CD4-positive, CD25-positive, alpha-beta regulatory T cell (primary cell): Measurements from ENCODE around the gene CDK8. TPM values are rescaled to one million over a fixed set of nuclear protein-coding genes. Genes with fewer than 3 reads are reported as not detected.
A peak's percentile ranks its signal among the peaks of the same experiment; 100 is the strongest.

Experiments used
- ATAC-seq, 2 donors: fragments of 150-1000 bp; cut with Tn5 transposase; one replicate each; pipeline ENCODE4 v1.10.0; 2021; ENCODE audit warnings: low read depth in 2 of 2, moderate number of reproducible peaks in 2 of 2, moderate library complexity in 1 of 2
- DNase-seq, 3 donors: peaks; one replicate each; pipeline versions ENCODE4 v3.0.0 to v3.0.0-alpha.2; 2012 to 2022; ENCODE audit warnings: mixed read lengths in 1 of 3
- H3K27ac ChIP-seq: one replicate; pipeline ENCODE4 v1.7.0; 2013; ENCODE audit warnings: mild to moderate bottlenecking, low read length; ENCODE audit not compliant: insufficient read depth, poor library complexity, severe bottlenecking
- H3K27me3 ChIP-seq: one replicate; pipeline ENCODE4 v1.7.0; 2013; ENCODE audit warnings: low read length; ENCODE audit not compliant: control insufficient read depth, insufficient read depth
- H3K36me3 ChIP-seq: one replicate; pipeline ENCODE4 v1.7.0; 2013; ENCODE audit warnings: mild to moderate bottlenecking, low read length, moderate library complexity; ENCODE audit not compliant: control insufficient read depth, insufficient read depth
- H3K4me1 ChIP-seq: 2 replicates; pipeline ENCODE4 v1.7.0; 2013; ENCODE audit warnings: mild to moderate bottlenecking, low read length; ENCODE audit not compliant: insufficient read depth, control insufficient read depth, poor library complexity, severe bottlenecking
- H3K4me3 ChIP-seq: one replicate; pipeline ENCODE4 v1.7.0; 2013; ENCODE audit warnings: low read depth, mild to moderate bottlenecking, low read length, moderate library complexity
- H3K9me3 ChIP-seq, 2 experiments: 1 replicate in 1 of 2; 2 replicates in 1 of 2; pipeline ENCODE4 v1.7.0; 2013; ENCODE audit warnings: low read length in 2 of 2, mild to moderate bottlenecking in 1 of 2, moderate library complexity in 1 of 2; ENCODE audit not compliant: control insufficient read depth in 2 of 2
- H3K27ac Mint-ChIP-seq, 3 donors: one replicate each; pipeline ENCODE4 v1.8.0; 2020 to 2022; ENCODE audit warnings: mild to moderate bottlenecking in 3 of 3, mixed read lengths in 3 of 3, moderate library complexity in 2 of 3
- H3K27me3 Mint-ChIP-seq: one replicate; pipeline ENCODE4 v1.8.0; 2022; ENCODE audit warnings: mild to moderate bottlenecking, mixed read lengths
- H3K36me3 Mint-ChIP-seq: one replicate; pipeline ENCODE4 v1.8.0; 2020; ENCODE audit warnings: mixed read lengths
- H3K4me1 Mint-ChIP-seq, 4 donors: one replicate each; pipeline ENCODE4 v1.8.0; 2020 to 2022; ENCODE audit warnings: mixed read lengths in 4 of 4, mild to moderate bottlenecking in 1 of 4
- H3K4me3 Mint-ChIP-seq, 4 donors: one replicate each; pipeline ENCODE4 v1.8.0; 2020 to 2022; ENCODE audit warnings: mild to moderate bottlenecking in 4 of 4, mixed read lengths in 4 of 4, moderate library complexity in 3 of 4
- H3K9me3 Mint-ChIP-seq, 7 donors: one replicate each; pipeline ENCODE4 v1.8.0; 2020 to 2022; ENCODE audit warnings: mixed read lengths in 7 of 7, mild to moderate bottlenecking in 3 of 7, moderate library complexity in 2 of 7
- polyA plus RNA-seq, 4 donors: library from polyadenylated mRNA; unstranded; fragments of 300-500 nt; fragmentation: Illumina TruSeq; gene quantifications; one replicate each; pipeline ENCODE4 v1.2.3, GENCODE V29; 2021
- total RNA-seq: library from RNA; stranded (reverse); gene quantifications from one replicate; pipeline ENCODE4 v1.2.3, GENCODE V29; 2022

Gene CDK8
- total and polyA plus RNA-seq, 5 donors from 2014 or later = 4.0 to 10.1 (median 4.7) TPM

DNA sequence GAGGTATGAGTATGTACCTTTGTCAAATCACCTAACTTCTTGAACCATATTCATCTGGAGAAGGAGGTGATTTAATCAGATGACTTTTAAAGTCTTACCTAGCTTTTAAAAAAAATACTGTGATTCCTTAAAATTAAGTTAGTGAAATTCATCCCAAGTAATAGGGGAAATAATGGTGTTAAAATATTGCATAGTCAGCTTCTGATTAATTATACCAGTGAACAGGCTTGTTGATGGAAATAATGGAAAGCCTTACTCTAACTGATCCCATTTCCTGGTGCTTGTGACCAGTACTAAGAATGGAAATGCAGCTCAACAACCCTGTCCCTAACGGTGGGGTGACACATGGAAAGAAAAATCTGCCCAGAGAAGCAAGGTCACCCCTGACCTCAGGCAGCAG lies 130.7 kb downstream of the CDK8 start:
- DNase-seq = no peak
- no peak overlapping the region for H3K4me3 ChIP-seq
- no peaks in the 10 kb centered on the region for H3K9me3 ChIP-seq
- H3K27me3 ChIP-seq = no peaks in the 10 kb centered on the region
- H3K4me1 ChIP-seq = no peaks in the 10 kb centered on the region
- H3K27ac ChIP-seq = no peak overlapping the region
- no peak overlapping the region for H3K27ac Mint-ChIP-seq
- peaks cover 18% of the 10 kb centered on the region for H3K36me3 ChIP-seq
- H3K4me3 Mint-ChIP-seq = no peak overlapping the region
- H3K36me3 Mint-ChIP-seq = peaks cover 25% of the 10 kb centered on the region
- peaks cover 4 to 18% (median 6%) of the 10 kb centered on the region in 4 donors for H3K4me1 Mint-ChIP-seq
- H3K9me3 Mint-ChIP-seq = no peaks in the 10 kb centered on the region
- ATAC-seq = no peak
- no peaks in the 10 kb centered on the region for H3K27me3 Mint-ChIP-seq

DNA sequence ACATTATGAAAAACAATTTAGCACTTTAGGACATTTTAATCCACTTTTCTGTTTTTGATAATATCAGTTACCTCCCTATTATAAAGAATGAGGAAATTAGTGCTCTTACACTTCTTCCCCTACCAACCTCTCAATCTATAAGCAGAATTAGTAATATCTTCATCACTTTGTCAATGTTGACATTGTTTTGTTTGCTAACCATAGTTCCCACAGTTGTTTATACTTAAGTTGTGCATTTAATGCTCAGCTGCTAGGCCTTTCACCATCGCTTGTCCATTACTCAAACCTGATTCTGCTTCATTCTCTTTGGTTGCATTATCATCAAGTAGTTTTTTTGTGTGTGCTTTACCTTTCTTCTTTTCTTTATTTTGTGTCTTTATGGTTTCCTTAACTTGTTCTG lies 132.1 kb downstream of the CDK8 start:
- DNase-seq (no peak), ATAC-seq (no peak)
- Histone ChIP-seq H3K4me3 (no peak overlapping the region), H3K4me1 (no peaks in the 10 kb centered on the region), H3K9me3 (no peaks in the 10 kb centered on the region), H3K27me3 (no peaks in the 10 kb centered on the region), H3K27ac (no peak overlapping the region), H3K36me3 (peaks cover 18% of the 10 kb centered on the region)
- no peak overlapping the region for H3K4me3 Mint-ChIP-seq
- H3K36me3 Mint-ChIP-seq = peaks cover 30% of the 10 kb centered on the region
- no peaks in the 10 kb centered on the region for H3K9me3 Mint-ChIP-seq
- H3K4me1 Mint-ChIP-seq = peaks cover 0 to 10% (median 4%) of the 10 kb centered on the region in 4 donors
- H3K27me3 Mint-ChIP-seq = no peaks in the 10 kb centered on the region
- no peak overlapping the region for H3K27ac Mint-ChIP-seq

DNA sequence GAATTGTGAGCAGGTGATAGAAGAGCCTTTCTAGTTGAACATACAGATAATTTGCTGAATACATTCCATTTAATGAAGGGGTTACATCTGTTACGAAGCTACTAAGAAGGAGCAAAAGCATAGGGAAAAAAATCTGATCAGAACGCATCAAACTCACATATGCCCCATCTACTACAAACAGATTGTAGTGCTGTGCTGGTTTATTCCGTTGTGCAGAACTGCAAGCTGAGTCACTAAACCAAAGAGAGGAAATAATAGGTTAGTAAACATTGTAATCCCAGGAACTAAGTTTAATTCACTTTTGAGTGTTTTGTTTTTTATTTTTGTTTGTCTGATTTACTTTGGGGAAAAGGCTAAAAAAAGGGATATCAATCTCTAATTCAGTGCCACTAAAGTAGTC lies 136.3 kb downstream of the CDK8 start:
- Histone ChIP-seq H3K27ac (no peak overlapping the region), H3K4me1 (no peaks in the 10 kb centered on the region), H3K4me3 (no peak overlapping the region), H3K36me3 (peaks cover 17% of the 10 kb centered on the region), H3K27me3 (no peaks in the 10 kb centered on the region), H3K9me3 (no peaks in the 10 kb centered on the region)
- Mint-ChIP-seq H3K9me3 (no peaks in the 10 kb centered on the region), H3K27ac (peak overlapping the region in 1 of 3 donors; percentile 9), H3K4me1 (peaks cover 0 to 8% (median 0%) of the 10 kb centered on the region in 4 donors), H3K4me3 (no peak overlapping the region), H3K27me3 (no peaks in the 10 kb centered on the region), H3K36me3 (peaks cover 31% of the 10 kb centered on the region)
- ATAC-seq = no peak
- DNase-seq = no peak

DNA sequence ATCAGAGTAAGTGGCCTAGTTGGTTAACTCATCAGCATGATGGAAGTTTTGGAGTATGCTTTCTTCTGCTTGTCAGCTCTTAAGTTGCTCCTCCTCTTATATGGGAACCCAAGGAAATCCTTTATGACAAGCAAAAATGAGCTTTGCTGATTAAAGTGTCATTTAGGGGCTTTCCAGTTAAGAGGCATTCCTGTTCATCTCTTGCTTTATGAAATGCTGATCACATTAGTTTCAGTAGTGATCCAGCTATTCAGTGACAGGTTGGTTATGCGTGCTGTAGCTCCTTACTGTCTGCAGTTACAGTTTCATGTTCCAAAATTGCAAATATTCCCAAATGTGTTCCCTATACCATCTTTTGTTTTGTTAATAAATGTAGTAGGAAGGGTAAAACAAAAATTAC lies 146.6 kb downstream of the CDK8 start:
- Histone ChIP-seq H3K4me1 (no peaks in the 10 kb centered on the region), H3K4me3 (no peak overlapping the region), H3K9me3 (no peaks in the 10 kb centered on the region), H3K36me3 (peaks cover 29% of the 10 kb centered on the region), H3K27me3 (no peaks in the 10 kb centered on the region), H3K27ac (no peak overlapping the region)
- Mint-ChIP-seq H3K27ac (no peak overlapping the region), H3K9me3 (no peaks in the 10 kb centered on the region), H3K27me3 (no peaks in the 10 kb centered on the region), H3K4me3 (no peak overlapping the region), H3K36me3 (peaks cover 33% of the 10 kb centered on the region), H3K4me1 (no peaks in the 10 kb centered on the region)
- DNase-seq = no peak
- no peak for ATAC-seq

DNA sequence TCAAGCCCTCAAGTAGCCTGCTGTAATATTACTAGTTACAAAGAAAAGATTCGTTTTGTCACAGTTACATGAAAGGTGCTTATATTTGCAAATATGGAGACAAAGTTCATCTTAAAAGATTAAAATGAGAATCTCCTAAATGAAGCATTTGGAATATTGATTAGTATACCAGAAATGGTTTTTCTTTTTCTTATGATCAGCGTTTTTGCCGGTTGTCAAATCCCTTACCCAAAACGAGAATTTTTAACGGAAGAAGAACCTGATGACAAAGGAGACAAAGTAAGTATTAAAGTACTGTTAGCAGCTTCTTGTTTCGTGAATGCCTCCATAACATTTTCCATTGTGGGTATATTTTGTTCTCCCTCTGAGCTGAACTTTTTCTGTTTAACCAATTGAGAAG lies 147.1 kb downstream of the CDK8 start:
- peaks cover 36% of the 10 kb centered on the region for H3K36me3 Mint-ChIP-seq
- H3K27me3 Mint-ChIP-seq = no peaks in the 10 kb centered on the region
- Histone ChIP-seq H3K9me3 (no peaks in the 10 kb centered on the region), H3K27me3 (no peaks in the 10 kb centered on the region), H3K4me1 (no peaks in the 10 kb centered on the region), H3K36me3 (peaks cover 29% of the 10 kb centered on the region), H3K4me3 (no peak overlapping the region), H3K27ac (no peak overlapping the region)
- H3K9me3 Mint-ChIP-seq = no peaks in the 10 kb centered on the region
- no peak for ATAC-seq
- DNase-seq = no peak
- peaks cover 0 to under 1% (median 0%) of the 10 kb centered on the region in 4 donors for H3K4me1 Mint-ChIP-seq
- H3K4me3 Mint-ChIP-seq = no peak overlapping the region
- no peak overlapping the region for H3K27ac Mint-ChIP-seq

DNA sequence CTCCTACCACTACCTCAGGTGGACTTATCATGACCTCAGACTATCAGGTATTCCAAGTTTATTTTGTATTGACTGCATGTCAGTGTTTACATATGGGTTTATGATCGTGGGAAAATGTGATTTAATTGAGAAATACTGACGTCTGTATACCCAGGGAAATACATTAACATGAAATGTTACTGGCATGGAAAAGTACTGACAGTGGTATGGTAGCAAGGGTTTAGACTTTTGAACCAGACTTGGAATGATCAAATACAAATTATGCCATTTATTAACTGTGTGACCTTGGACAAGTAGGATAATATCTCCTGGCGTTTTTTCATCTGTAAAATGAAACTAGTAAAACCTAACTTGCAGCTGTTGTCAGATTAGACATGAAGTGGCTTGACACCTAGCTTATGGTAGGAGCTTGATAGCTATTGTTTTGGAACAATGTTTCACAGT lies 147.7 kb downstream of the CDK8 start:
- Histone ChIP-seq H3K36me3 (peaks cover 29% of the 10 kb centered on the region), H3K9me3 (no peaks in the 10 kb centered on the region), H3K4me1 (no peaks in the 10 kb centered on the region), H3K27me3 (no peaks in the 10 kb centered on the region), H3K27ac (no peak overlapping the region), H3K4me3 (no peak overlapping the region)
- Mint-ChIP-seq H3K4me3 (no peak overlapping the region), H3K27me3 (no peaks in the 10 kb centered on the region), H3K9me3 (no peaks in the 10 kb centered on the region), H3K36me3 (peaks cover 42% of the 10 kb centered on the region), H3K27ac (no peak overlapping the region), H3K4me1 (peaks cover 0 to 6% (median 0%) of the 10 kb centered on the region in 4 donors)
- no peak for ATAC-seq
- no peak for DNase-seq

DNA sequence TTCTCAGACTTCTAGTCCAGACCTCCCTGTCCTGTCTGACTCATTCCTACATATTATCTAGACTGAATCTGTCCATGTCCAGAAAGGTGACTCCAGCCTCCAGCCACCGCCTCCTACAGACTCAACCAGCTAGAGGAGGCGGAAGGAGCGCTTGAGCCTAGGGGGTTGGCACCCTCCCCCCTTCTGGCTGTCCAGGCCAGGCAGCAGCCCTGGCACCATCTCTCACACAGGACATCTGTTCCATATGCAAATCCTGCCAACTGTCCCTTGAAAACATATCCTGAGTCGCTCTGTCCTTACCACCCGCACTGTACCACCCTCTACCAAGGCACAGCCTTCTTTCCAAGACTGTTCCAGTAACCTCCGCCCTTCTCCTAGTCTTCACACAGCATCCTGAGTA lies 152.9 kb downstream of the CDK8 start:
- Histone ChIP-seq H3K9me3 (no peaks in the 10 kb centered on the region), H3K4me1 (no peaks in the 10 kb centered on the region), H3K27ac (no peak overlapping the region), H3K27me3 (no peaks in the 10 kb centered on the region), H3K36me3 (peaks cover 13% of the 10 kb centered on the region), H3K4me3 (no peak overlapping the region)
- Mint-ChIP-seq H3K36me3 (peaks cover 42% of the 10 kb centered on the region), H3K4me1 (peaks cover 0 to 7% (median 3%) of the 10 kb centered on the region in 4 donors), H3K27ac (no peak overlapping the region), H3K9me3 (peaks cover 0 to 2% (median 0%) of the 10 kb centered on the region in 7 donors), H3K27me3 (no peaks in the 10 kb centered on the region), H3K4me3 (peak overlapping the region in 1 of 4 donors; percentile 68)
- no peak for ATAC-seq
- no peak for DNase-seq

DNA sequence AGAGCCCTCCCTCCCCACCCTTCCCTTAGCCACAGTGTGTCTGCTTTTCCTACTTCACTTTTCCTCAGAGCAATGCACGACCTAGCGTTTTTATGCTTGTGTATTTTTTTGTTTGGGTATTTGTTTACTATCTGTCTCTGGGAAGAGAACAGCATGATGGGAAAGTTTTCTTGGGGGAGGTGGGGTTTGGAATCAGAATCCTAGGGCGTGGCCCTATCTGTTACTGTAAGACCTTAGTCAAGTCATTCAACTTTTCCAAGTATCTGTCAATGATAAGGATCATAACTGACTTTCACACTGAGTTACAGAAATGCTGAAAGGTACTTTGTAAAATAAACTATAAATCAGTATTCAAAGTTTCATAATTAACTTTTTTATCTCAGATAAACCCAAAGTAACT lies 157.3 kb downstream of the CDK8 start:
- Mint-ChIP-seq H3K27ac (no peak overlapping the region), H3K36me3 (peaks cover 17% of the 10 kb centered on the region), H3K4me3 (no peak overlapping the region), H3K4me1 (peaks cover 0 to 5% (median 3%) of the 10 kb centered on the region in 4 donors), H3K27me3 (no peaks in the 10 kb centered on the region), H3K9me3 (peaks cover 0 to 4% (median 0%) of the 10 kb centered on the region in 7 donors)
- H3K9me3 ChIP-seq = no peaks in the 10 kb centered on the region
- no peaks in the 10 kb centered on the region for H3K36me3 ChIP-seq
- ATAC-seq (no peak), DNase-seq (no peak)
- H3K4me3 ChIP-seq = no peak overlapping the region
- no peaks in the 10 kb centered on the region for H3K4me1 ChIP-seq
- no peak overlapping the region for H3K27ac ChIP-seq
- H3K27me3 ChIP-seq = no peaks in the 10 kb centered on the region
